GM23248 (cell line): ENCODE measurements around the gene SERPIND1.

ENCODE experiments used
- EZH2 ChIP-seq: fragments of 200-600 bp; sonication (generic); IDR thresholded peaks from 2 replicates; pipeline ENCODE4 v1.6.1; 2018; ENCODE audit warnings: antibody characterized with exemption, mild to moderate bottlenecking; ENCODE audit not compliant: insufficient read depth, poor library complexity, severe bottlenecking
- EZH2phosphoT487 ChIP-seq: fragments of 200-600 bp; sonication (generic); IDR thresholded peaks from 2 replicates; pipeline ENCODE4 v1.6.1; 2018; ENCODE audit warnings: antibody characterized with exemption, moderate library complexity, mild to moderate bottlenecking, low read depth; ENCODE audit not compliant: insufficient read depth

- TF ChIP-seq EZH2phosphoT487 (no peak), EZH2 (no peak)
Measured at GRCh38 chr22:20774882-20775281, 969 bp downstream of the SERPIND1 start.
